Chondrocyte (in vitro differentiated cells): Measurements from ENCODE around the gene RGMB. TPM values are rescaled to one million over a fixed set of nuclear protein-coding genes. Genes with fewer than 3 reads are reported as not detected.

Experiments
- DNase-seq: peaks from one replicate; pipeline ENCODE4 v3.0.0; 2021; ENCODE audit warnings: mixed read lengths, low spot score
- H3K27ac Mint-ChIP-seq: one replicate; pipeline ENCODE4 v1.8.0; 2021; ENCODE audit warnings: mild to moderate bottlenecking, moderate library complexity, mixed read lengths; ENCODE audit not compliant: unreplicated experiment
- H3K27me3 Mint-ChIP-seq: 2 replicates; pipeline ENCODE4 v1.8.0; 2021; ENCODE audit warnings: low read depth, mixed read lengths
- H3K36me3 Mint-ChIP-seq: 2 replicates; pipeline ENCODE4 v1.8.0; 2021; ENCODE audit warnings: low read depth, mixed read lengths
- H3K4me1 Mint-ChIP-seq: 2 replicates; pipeline ENCODE4 v1.8.0; 2021; ENCODE audit warnings: low read depth, mild to moderate bottlenecking, mixed read lengths
- H3K4me3 Mint-ChIP-seq: one replicate; pipeline ENCODE4 v1.8.0; 2021; ENCODE audit warnings: mild to moderate bottlenecking, moderate library complexity, mixed read lengths; ENCODE audit not compliant: unreplicated experiment
- H3K9me3 Mint-ChIP-seq: 2 replicates; pipeline ENCODE4 v1.8.0; 2021; ENCODE audit warnings: low read depth, mixed read lengths
- CTCF ChIP-seq: fragments of 200-600 bp; sonication (generic); IDR thresholded peaks from 2 replicates; pipeline ENCODE4 v1.5.0; 2021; ENCODE audit warnings: antibody characterized with exemption, mild to moderate bottlenecking, moderate library complexity
- long read RNA-seq: library from polyadenylated mRNA; stranded (forward); transcript quantifications from one replicate; pipeline ENCODE4 v2.0.0, GENCODE V29; 2021
- total RNA-seq: library from RNA; stranded (reverse); gene quantifications from 3 replicates; pipeline ENCODE4 v1.2.1, GENCODE V29; 2021

The RGMB gene
- total RNA-seq: 21.9 to 28.5 TPM (median 27.7 TPM) in 3 replicates
- long read RNA-seq, full-length matches to known transcripts: 7 of 15 reads
- long read RNA-seq, partial matches to known transcripts: 5 of 15 reads
- long read RNA-seq, other reads (novel, unspliced or antisense): 3 of 15 reads

- TF ChIP-seq CTCF: peak; percentile 43
- DNase-seq: peak; percentile 100
- peak within 1 kb of the TSS; percentile 99 for H3K27ac Mint-ChIP-seq
- H3K27me3 Mint-ChIP-seq: no peaks in the 10 kb centered on the region
- H3K36me3 Mint-ChIP-seq: no peaks in the 10 kb centered on the region
- H3K4me1 Mint-ChIP-seq: peaks cover 53% of the 10 kb centered on the region
- H3K9me3 Mint-ChIP-seq: no peaks in the 10 kb centered on the region
- H3K4me3 Mint-ChIP-seq: peak within 1 kb of the TSS; percentile 99
These were observed at the start of gene RGMB for GRCh38 chr5:98773464-98774191. Gene RGMB (plus strand): TSS chr5:98773663. CDS start chr5:98774071, 408 bp downstream.

GRCh38 chr5:98726258-98726657 lies 47.2 kb upstream of the RGMB start:
- no peaks in the 10 kb centered on the region for H3K27me3 Mint-ChIP-seq
- no peak for DNase-seq
- no peaks in the 10 kb centered on the region for H3K36me3 Mint-ChIP-seq
- TF ChIP-seq CTCF: no peak
- H3K4me3 Mint-ChIP-seq: no peak overlapping the region
- H3K27ac Mint-ChIP-seq: no peak overlapping the region
- H3K4me1 Mint-ChIP-seq: peaks cover 16% of the 10 kb centered on the region
- no peaks in the 10 kb centered on the region for H3K9me3 Mint-ChIP-seq

GRCh38 chr5:98727686-98728085 lies 45.8 kb upstream of the RGMB start:
- no peak for DNase-seq
- peaks cover 6% of the 10 kb centered on the region for H3K4me1 Mint-ChIP-seq
- H3K4me3 Mint-ChIP-seq: no peak overlapping the region
- no peaks in the 10 kb centered on the region for H3K36me3 Mint-ChIP-seq
- no peak overlapping the region for H3K27ac Mint-ChIP-seq
- H3K9me3 Mint-ChIP-seq: no peaks in the 10 kb centered on the region
- no peaks in the 10 kb centered on the region for H3K27me3 Mint-ChIP-seq
- TF ChIP-seq CTCF: no peak

- Mint-ChIP-seq H3K9me3 (peaks cover 18% of the 10 kb centered on the region), H3K36me3 (peaks cover 6% of the 10 kb centered on the region), H3K4me3 (no peak overlapping the region), H3K27ac (no peak overlapping the region), H3K27me3 (no peaks in the 10 kb centered on the region), H3K4me1 (no peaks in the 10 kb centered on the region)
- peak; percentile 30 for TF ChIP-seq CTCF
- no peak for DNase-seq
These were observed 38.8 kb upstream of the RGMB start for GRCh38 chr5:98734646-98735045.

- no peak overlapping the region for H3K27ac Mint-ChIP-seq
- no peak for TF ChIP-seq CTCF
- no peaks in the 10 kb centered on the region for H3K4me1 Mint-ChIP-seq
- peaks cover 18% of the 10 kb centered on the region for H3K9me3 Mint-ChIP-seq
- DNase-seq: no peak
- H3K36me3 Mint-ChIP-seq: peaks cover 6% of the 10 kb centered on the region
- H3K27me3 Mint-ChIP-seq: no peaks in the 10 kb centered on the region
- H3K4me3 Mint-ChIP-seq: no peak overlapping the region
These were observed 37.5 kb upstream of the RGMB start for GRCh38 chr5:98735806-98736507.
